Activated naive CD4-positive, alpha-beta T cell treated with anti-CD3 and anti-CD28 coated beads, Interleukin-2, amount 50 U/mL, for 24 hours (primary cell): ENCODE results near the gene SPATA2.
A peak's percentile ranks its signal among the peaks of the same experiment; 100 is the strongest.

Source experiments
- H3K27ac Mint-ChIP-seq: one replicate; pipeline ENCODE4 v1.8.0; 2021; ENCODE audit warnings: mild to moderate bottlenecking, mixed read lengths
- H3K27me3 Mint-ChIP-seq: one replicate; pipeline ENCODE4 v1.8.0; 2021; ENCODE audit warnings: mixed read lengths
- H3K36me3 Mint-ChIP-seq: one replicate; pipeline ENCODE4 v1.8.0; 2021; ENCODE audit warnings: mixed read lengths
- H3K4me1 Mint-ChIP-seq: one replicate; pipeline ENCODE4 v1.8.0; 2021; ENCODE audit warnings: mixed read lengths
- H3K4me3 Mint-ChIP-seq: one replicate; pipeline ENCODE4 v1.8.0; 2021; ENCODE audit warnings: mild to moderate bottlenecking, mixed read lengths
- H3K9me3 Mint-ChIP-seq: one replicate; pipeline ENCODE4 v1.8.0; 2021; ENCODE audit warnings: mixed read lengths

Gene SPATA2

GRCh38 chr20:49885558-49886332, 29.6 kb downstream of the SPATA2 start:
- Mint-ChIP-seq H3K4me3 (no peak overlapping the region), H3K9me3 (no peaks in the 10 kb centered on the region), H3K36me3 (peaks cover 12% of the 10 kb centered on the region), H3K27ac (no peak overlapping the region), H3K4me1 (peaks cover 5% of the 10 kb centered on the region), H3K27me3 (no peaks in the 10 kb centered on the region)

GRCh38 chr20:49883246-49883802, 32.0 kb downstream of the SPATA2 start:
- H3K4me1 Mint-ChIP-seq = peaks cover 1% of the 10 kb centered on the region
- H3K36me3 Mint-ChIP-seq = peaks cover 6% of the 10 kb centered on the region
- H3K27me3 Mint-ChIP-seq = no peaks in the 10 kb centered on the region
- no peak overlapping the region for H3K4me3 Mint-ChIP-seq
- no peak overlapping the region for H3K27ac Mint-ChIP-seq
- no peaks in the 10 kb centered on the region for H3K9me3 Mint-ChIP-seq

DNA sequence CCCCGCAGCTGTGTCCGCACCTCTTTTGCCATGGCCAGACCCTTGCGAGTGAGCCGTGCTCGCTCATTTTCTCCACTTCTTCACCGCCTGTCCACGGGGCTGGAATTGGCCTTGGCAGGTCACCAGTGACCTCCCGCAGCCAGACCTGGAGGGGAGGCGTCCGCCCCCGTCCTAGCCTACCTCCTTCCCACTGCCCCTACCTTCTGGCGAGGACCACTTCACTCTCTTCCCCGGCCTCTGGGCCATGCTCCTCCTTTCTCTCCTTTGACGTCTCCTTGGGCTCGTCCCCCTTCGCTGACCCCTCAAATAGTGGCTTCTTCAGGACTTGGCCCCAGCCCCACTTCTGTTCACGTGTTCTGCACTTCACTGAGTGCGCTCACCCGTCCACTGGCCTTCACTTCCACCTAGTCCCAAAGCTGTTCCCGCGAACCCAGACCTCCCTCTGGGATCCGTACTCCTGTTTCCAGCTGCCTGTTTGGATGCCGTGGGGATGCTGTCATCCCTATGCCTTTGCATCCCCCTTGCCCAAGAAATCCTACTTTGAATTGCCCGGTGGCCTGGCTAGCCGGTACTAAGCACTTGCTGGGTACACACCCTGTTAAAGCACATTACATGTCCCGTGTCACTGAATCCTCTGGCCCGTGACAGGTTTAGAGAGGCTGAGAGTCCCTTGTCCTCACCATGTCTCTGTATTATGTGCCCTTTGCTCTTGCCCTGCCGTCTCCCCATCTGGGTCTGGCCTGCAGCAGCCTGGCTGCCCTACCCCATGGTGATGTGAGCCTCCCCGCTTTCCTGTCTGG, 33.0 kb downstream of the SPATA2 start:
- Mint-ChIP-seq H3K27ac (no peak overlapping the region), H3K4me1 (no peaks in the 10 kb centered on the region), H3K4me3 (no peak overlapping the region), H3K9me3 (no peaks in the 10 kb centered on the region), H3K36me3 (peaks cover 3% of the 10 kb centered on the region), H3K27me3 (no peaks in the 10 kb centered on the region)

DNA sequence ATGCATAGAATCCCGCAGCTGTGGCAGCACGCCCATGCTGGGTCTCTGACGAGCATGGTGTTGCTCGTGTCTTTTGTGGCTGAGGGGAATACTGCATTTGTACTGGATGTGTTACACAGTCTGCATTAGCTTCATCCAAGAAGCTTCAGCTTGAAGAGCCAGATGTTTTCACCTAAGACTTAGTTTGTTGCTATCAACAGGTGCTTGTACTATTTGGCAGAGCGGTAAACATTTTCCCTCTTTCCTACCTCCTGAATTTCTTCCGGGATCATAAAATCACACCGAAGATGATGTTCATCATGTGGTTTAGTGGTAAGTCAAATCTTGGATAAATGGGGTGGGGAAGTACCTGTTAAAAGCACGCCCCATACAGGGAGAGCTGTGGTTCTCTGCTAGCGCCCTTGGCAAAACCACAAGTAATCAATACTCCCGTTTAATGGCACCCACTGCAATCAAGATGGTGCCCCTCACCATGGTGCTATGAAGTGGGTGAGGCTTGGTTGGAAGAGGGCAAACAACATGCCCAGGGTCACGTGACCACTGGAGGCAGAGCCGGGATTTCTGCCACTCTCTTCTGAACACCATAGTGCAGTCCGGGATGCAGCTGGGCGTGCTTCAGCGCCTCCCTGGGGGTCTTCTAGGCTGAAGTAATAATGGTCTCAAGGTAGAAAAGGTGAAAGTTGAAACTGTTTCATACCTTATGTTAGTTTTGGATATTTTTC, 34.4 kb downstream of the SPATA2 start:
- Mint-ChIP-seq H3K36me3 (peaks cover 2% of the 10 kb centered on the region), H3K27me3 (no peaks in the 10 kb centered on the region), H3K27ac (no peak overlapping the region), H3K4me3 (no peak overlapping the region), H3K9me3 (no peaks in the 10 kb centered on the region), H3K4me1 (no peaks in the 10 kb centered on the region)

- no peaks in the 10 kb centered on the region for H3K9me3 Mint-ChIP-seq
- no peaks in the 10 kb centered on the region for H3K4me1 Mint-ChIP-seq
- no peak overlapping the region for H3K27ac Mint-ChIP-seq
- no peaks in the 10 kb centered on the region for H3K27me3 Mint-ChIP-seq
- peaks cover 2% of the 10 kb centered on the region for H3K36me3 Mint-ChIP-seq
- no peak overlapping the region for H3K4me3 Mint-ChIP-seq
Measured at GRCh38 chr20:49880177-49880576, 35.2 kb downstream of the SPATA2 start.

GRCh38 chr20:49878977-49879376, 36.4 kb downstream of the SPATA2 start:
- no peaks in the 10 kb centered on the region for H3K9me3 Mint-ChIP-seq
- H3K27me3 Mint-ChIP-seq = no peaks in the 10 kb centered on the region
- H3K27ac Mint-ChIP-seq = no peak overlapping the region
- no peak overlapping the region for H3K4me3 Mint-ChIP-seq
- H3K4me1 Mint-ChIP-seq = no peaks in the 10 kb centered on the region
- H3K36me3 Mint-ChIP-seq = peaks cover 6% of the 10 kb centered on the region

- peaks cover 5% of the 10 kb centered on the region for H3K36me3 Mint-ChIP-seq
- no peaks in the 10 kb centered on the region for H3K9me3 Mint-ChIP-seq
- no peaks in the 10 kb centered on the region for H3K27me3 Mint-ChIP-seq
- no peaks in the 10 kb centered on the region for H3K4me1 Mint-ChIP-seq
- no peak overlapping the region for H3K27ac Mint-ChIP-seq
- no peak overlapping the region for H3K4me3 Mint-ChIP-seq
Measured at GRCh38 chr20:49877386-49877921, 37.9 kb downstream of the SPATA2 start.

GRCh38 chr20:49874696-49875095, 40.6 kb downstream of the SPATA2 start:
- no peaks in the 10 kb centered on the region for H3K27me3 Mint-ChIP-seq
- peaks cover 7% of the 10 kb centered on the region for H3K36me3 Mint-ChIP-seq
- H3K4me3 Mint-ChIP-seq = no peak overlapping the region
- no peaks in the 10 kb centered on the region for H3K9me3 Mint-ChIP-seq
- H3K27ac Mint-ChIP-seq = no peak overlapping the region
- H3K4me1 Mint-ChIP-seq = no peaks in the 10 kb centered on the region

DNA sequence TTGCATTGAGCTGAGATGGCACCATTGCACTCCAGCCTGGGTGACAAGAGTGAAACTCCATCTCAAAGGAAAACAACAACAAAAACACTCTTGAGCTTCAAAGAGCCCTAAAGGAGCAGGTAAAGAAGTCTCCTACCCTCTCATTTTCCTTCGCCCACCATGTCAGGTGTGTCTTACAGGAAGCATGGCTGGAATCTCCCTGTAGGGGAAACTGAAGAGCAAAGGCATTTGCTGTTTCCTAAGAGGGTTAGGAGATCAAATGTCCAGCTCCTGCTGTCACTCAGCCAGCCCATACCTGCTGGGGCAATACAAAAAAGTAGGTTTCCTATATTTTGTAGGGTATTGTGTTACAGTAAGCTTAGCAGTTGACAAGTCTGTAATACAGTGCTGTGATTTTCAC, 43.3 kb downstream of the SPATA2 start:
- Mint-ChIP-seq H3K4me1 (no peaks in the 10 kb centered on the region), H3K27ac (no peak overlapping the region), H3K36me3 (peaks cover 8% of the 10 kb centered on the region), H3K27me3 (no peaks in the 10 kb centered on the region), H3K4me3 (no peak overlapping the region), H3K9me3 (no peaks in the 10 kb centered on the region)

- Mint-ChIP-seq H3K27me3 (no peaks in the 10 kb centered on the region), H3K4me1 (no peaks in the 10 kb centered on the region), H3K36me3 (peaks cover 8% of the 10 kb centered on the region), H3K9me3 (no peaks in the 10 kb centered on the region), H3K4me3 (no peak overlapping the region), H3K27ac (no peak overlapping the region)
Measured at GRCh38 chr20:49871391-49871948, 43.9 kb downstream of the SPATA2 start.

DNA sequence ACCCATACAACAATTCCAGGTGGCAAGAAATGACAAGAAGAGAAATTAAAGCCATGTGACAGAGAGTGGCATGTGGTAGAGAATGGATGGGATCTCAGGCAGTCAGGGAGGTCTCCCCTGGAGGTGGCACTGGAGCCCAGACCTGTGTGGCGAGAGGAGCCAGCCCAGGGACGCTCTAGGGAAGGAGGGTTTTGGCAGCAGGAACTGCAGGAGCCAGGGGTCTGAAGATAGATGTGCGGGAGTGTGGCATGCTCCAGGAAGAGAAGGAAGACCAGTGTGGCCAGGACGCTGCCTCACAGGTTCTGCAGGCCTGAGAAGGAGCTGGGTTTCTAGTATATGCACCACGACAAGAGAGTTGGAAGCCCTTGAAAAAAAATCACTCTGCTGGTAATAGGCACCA, 45.1 kb downstream of the SPATA2 start:
- Mint-ChIP-seq H3K4me3 (no peak overlapping the region), H3K4me1 (no peaks in the 10 kb centered on the region), H3K27me3 (no peaks in the 10 kb centered on the region), H3K36me3 (peaks cover 8% of the 10 kb centered on the region), H3K27ac (peak overlapping the region; percentile 5), H3K9me3 (no peaks in the 10 kb centered on the region)

DNA sequence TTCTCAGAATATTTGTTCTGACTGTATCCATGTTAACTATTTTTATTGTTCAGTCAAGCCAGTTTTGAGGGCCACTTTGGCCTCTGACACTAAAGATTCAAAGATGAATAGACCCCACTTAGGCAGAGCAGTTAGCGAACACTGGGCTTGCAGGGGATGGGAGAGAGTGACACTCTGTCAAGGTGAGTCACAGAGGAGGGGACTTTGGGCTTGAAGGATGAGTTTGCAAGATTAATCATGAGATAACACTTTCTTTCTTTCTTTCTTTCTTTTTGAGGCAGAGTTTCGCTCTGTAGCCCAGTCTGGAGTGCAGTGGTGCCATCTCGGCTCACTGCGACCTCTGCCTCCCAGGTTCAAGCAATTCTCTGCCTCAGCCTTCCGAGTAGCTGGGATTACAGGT, 46.4 kb downstream of the SPATA2 start:
- Mint-ChIP-seq H3K4me3 (no peak overlapping the region), H3K36me3 (peaks cover 8% of the 10 kb centered on the region), H3K27ac (no peak overlapping the region), H3K27me3 (no peaks in the 10 kb centered on the region), H3K9me3 (no peaks in the 10 kb centered on the region), H3K4me1 (no peaks in the 10 kb centered on the region)

GRCh38 chr20:49868538-49868937, 46.8 kb downstream of the SPATA2 start:
- Mint-ChIP-seq H3K4me1 (no peaks in the 10 kb centered on the region), H3K9me3 (no peaks in the 10 kb centered on the region), H3K4me3 (no peak overlapping the region), H3K27ac (no peak overlapping the region), H3K27me3 (no peaks in the 10 kb centered on the region), H3K36me3 (peaks cover 8% of the 10 kb centered on the region)

DNA sequence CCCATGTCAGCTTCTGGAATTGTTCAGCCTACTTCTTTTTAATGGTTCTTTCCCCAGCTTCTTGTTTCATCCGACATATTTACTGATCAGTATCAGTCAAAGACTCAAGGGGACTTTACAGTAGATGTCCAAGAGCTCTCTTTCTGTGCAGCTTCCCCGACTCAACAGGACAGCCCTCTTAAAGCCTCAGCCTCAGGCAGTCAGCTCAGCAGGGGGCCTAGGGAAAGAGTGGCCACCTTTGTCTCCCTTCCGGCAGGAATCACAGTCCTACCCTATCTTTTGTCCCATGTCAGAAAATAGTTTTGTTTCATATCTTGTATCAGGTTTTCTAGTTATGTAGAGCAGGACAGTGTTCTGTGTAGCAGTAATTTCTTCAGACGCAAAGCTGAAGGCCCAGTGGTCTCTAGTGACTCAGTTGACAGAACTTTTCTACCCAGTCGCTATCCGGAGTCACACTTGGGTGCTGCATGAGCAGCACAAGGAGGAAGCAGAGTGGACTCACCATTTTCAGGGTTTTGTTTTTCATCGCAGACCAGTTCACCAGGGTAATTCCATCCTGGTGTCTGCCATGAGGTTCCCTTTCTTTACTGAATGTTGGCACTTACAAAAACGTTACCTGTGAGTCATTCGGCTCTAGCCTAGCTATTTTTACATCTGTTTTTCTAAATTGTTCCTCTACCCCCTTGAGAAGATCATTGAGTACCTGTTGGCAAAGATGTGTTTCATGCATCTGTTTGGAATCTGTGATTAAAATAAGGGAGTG, 47.7 kb downstream of the SPATA2 start:
- H3K27me3 Mint-ChIP-seq = no peaks in the 10 kb centered on the region
- H3K36me3 Mint-ChIP-seq = peaks cover 8% of the 10 kb centered on the region
- no peaks in the 10 kb centered on the region for H3K4me1 Mint-ChIP-seq
- H3K9me3 Mint-ChIP-seq = no peaks in the 10 kb centered on the region
- H3K27ac Mint-ChIP-seq = no peak overlapping the region
- no peak overlapping the region for H3K4me3 Mint-ChIP-seq

GRCh38 chr20:49866051-49866450, 49.3 kb downstream of the SPATA2 start:
- Mint-ChIP-seq H3K27me3 (no peaks in the 10 kb centered on the region), H3K4me1 (no peaks in the 10 kb centered on the region), H3K9me3 (no peaks in the 10 kb centered on the region), H3K36me3 (peaks cover 8% of the 10 kb centered on the region), H3K4me3 (no peak overlapping the region), H3K27ac (no peak overlapping the region)
